Adipocyte (in vitro differentiated cells): ENCODE data around the gene FBXL16.
"Not testable (repeated sequence)": the region's sequence is repeated elsewhere in the genome, so short reads cannot be mapped to it uniquely, and the experiment has no call there.

Experiments used
- DNase-seq: peaks from one replicate; pipeline ENCODE4 v3.0.0-alpha.2; 2015; ENCODE audit warnings: low read depth
- H3K27me3 ChIP-seq: replicated peaks from 2 replicates; pipeline ENCODE4 v1.7.0; 2013; ENCODE audit warnings: mild to moderate bottlenecking, low read length, moderate library complexity; ENCODE audit not compliant: control insufficient read depth, insufficient read depth
- H3K36me3 ChIP-seq: 2 replicates; pipeline ENCODE4 v1.7.0; 2013; ENCODE audit warnings: low read length, mild to moderate bottlenecking, moderate library complexity; ENCODE audit not compliant: control insufficient read depth, insufficient read depth, severe bottlenecking
- H3K4me1 ChIP-seq: 2 replicates; pipeline ENCODE4 v1.7.0; 2013; ENCODE audit warnings: mild to moderate bottlenecking, low read length, moderate library complexity; ENCODE audit not compliant: control insufficient read depth, insufficient read depth
- H3K4me3 ChIP-seq: 2 replicates; pipeline ENCODE4 v1.7.0; 2013; ENCODE audit warnings: mild to moderate bottlenecking, low read length, moderate library complexity
- H3K9ac ChIP-seq: 2 replicates; pipeline ENCODE4 v1.7.0; 2013; ENCODE audit warnings: mild to moderate bottlenecking, low read length, moderate library complexity
- H3K9me3 ChIP-seq: 2 replicates; pipeline ENCODE4 v1.7.0; 2013; ENCODE audit warnings: mild to moderate bottlenecking, low read length, moderate library complexity; ENCODE audit not compliant: control insufficient read depth

The FBXL16 gene

GRCh38 chr16:692356-693108, 13.1 kb downstream of the FBXL16 start:
- Histone ChIP-seq H3K36me3 (no peaks in the 10 kb centered on the region), H3K4me3 (no peak overlapping the region), H3K9ac (no peak overlapping the region), H3K4me1 (peaks cover 14% of the 10 kb centered on the region), H3K9me3 (no peaks in the 10 kb centered on the region), H3K27me3 (peaks cover 14% of the 10 kb centered on the region)
- no peak for DNase-seq

- peaks cover 14% of the 10 kb centered on the region for H3K27me3 ChIP-seq
- H3K4me3 ChIP-seq, result not testable (repeated sequence)
Measured at GRCh38 chr16:691242-691641, 14.4 kb downstream of the FBXL16 start.

GRCh38 chr16:689175-689897, 16.3 kb downstream of the FBXL16 start:
- DNase-seq, result no peak
- Histone ChIP-seq H3K9me3 (no peaks in the 10 kb centered on the region), H3K9ac (peak overlapping the region; percentile 97), H3K27me3 (peaks cover 7% of the 10 kb centered on the region), H3K4me3 (peak overlapping the region; percentile 96), H3K4me1 (peaks cover 14% of the 10 kb centered on the region), H3K36me3 (peaks cover 5% of the 10 kb centered on the region)

More at GRCh38 chr16:691242-691641, 14.4 kb downstream of the FBXL16 start:
- not testable (repeated sequence) for H3K9me3 ChIP-seq, DNase-seq, H3K9ac ChIP-seq, H3K36me3 ChIP-seq
- H3K4me1 ChIP-seq, result peaks cover 14% of the 10 kb centered on the region

- Histone ChIP-seq H3K9me3 (no peaks in the 10 kb centered on the region), H3K36me3 (peaks cover 13% of the 10 kb centered on the region), H3K4me1 (peaks cover 25% of the 10 kb centered on the region), H3K9ac (no peak overlapping the region), H3K4me3 (no peak overlapping the region), H3K27me3 (no peaks in the 10 kb centered on the region)
- no peak for DNase-seq
Measured at GRCh38 chr16:687499-687898, 18.1 kb downstream of the FBXL16 start.

- Histone ChIP-seq H3K4me3 (no peak overlapping the region), H3K4me1 (peaks cover 33% of the 10 kb centered on the region), H3K36me3 (peaks cover 21% of the 10 kb centered on the region), H3K27me3 (no peaks in the 10 kb centered on the region), H3K9ac (no peak overlapping the region), H3K9me3 (no peaks in the 10 kb centered on the region)
- no peak for DNase-seq
Measured at GRCh38 chr16:686459-687260, 18.9 kb downstream of the FBXL16 start.

- H3K9ac ChIP-seq, result no peak overlapping the region
- peak; percentile 52 for DNase-seq
- no peaks in the 10 kb centered on the region for H3K9me3 ChIP-seq
- H3K4me1 ChIP-seq, result peaks cover 40% of the 10 kb centered on the region
- no peak overlapping the region for H3K4me3 ChIP-seq
- no peaks in the 10 kb centered on the region for H3K27me3 ChIP-seq
- H3K36me3 ChIP-seq, result peaks cover 25% of the 10 kb centered on the region
Measured at GRCh38 chr16:685967-686366, 19.6 kb downstream of the FBXL16 start.

GRCh38 chr16:684961-685696, 20.5 kb downstream of the FBXL16 start:
- peaks cover 40% of the 10 kb centered on the region for H3K4me1 ChIP-seq
- peaks cover 25% of the 10 kb centered on the region for H3K36me3 ChIP-seq
- H3K9me3 ChIP-seq, result no peaks in the 10 kb centered on the region
- DNase-seq, result no peak
- no peak overlapping the region for H3K9ac ChIP-seq
- no peaks in the 10 kb centered on the region for H3K27me3 ChIP-seq
- H3K4me3 ChIP-seq, result no peak overlapping the region

GRCh38 chr16:684071-684794, 21.4 kb downstream of the FBXL16 start, which contains the start of gene JMJD8:
Gene JMJD8 (minus strand): TSS chr16:684334. CDS start chr16:684319, 15 bp downstream.
- Histone ChIP-seq H3K36me3 (peaks cover 25% of the 10 kb centered on the region), H3K4me1 (peaks cover 34% of the 10 kb centered on the region), H3K9ac (peak within 1 kb of the TSS; percentile 85), H3K4me3 (peak within 1 kb of the TSS; percentile 83), H3K27me3 (no peaks in the 10 kb centered on the region), H3K9me3 (no peaks in the 10 kb centered on the region)
- peak; percentile 99 for DNase-seq

GRCh38 chr16:683396-684070, 22.1 kb downstream of the FBXL16 start:
- Histone ChIP-seq H3K36me3 (peaks cover 25% of the 10 kb centered on the region), H3K9me3 (no peaks in the 10 kb centered on the region), H3K27me3 (no peaks in the 10 kb centered on the region), H3K4me3 (peak overlapping the region; percentile 83), H3K9ac (peak overlapping the region; percentile 85), H3K4me1 (peaks cover 27% of the 10 kb centered on the region)
- DNase-seq, result no peak
